Measurements from ENCODE around the gene TLE6.

GRCh38 chr19:3041327-3041726, 64.0 kb downstream of the TLE6 start:
- TF ChIP-seq POLR2AphosphoS5 (IDR thresholded peaks at IDR 0.05; ENCODE audit: insufficient read depth, low read depth, low read length) (no peak), CTCF (IDR thresholded peaks at IDR 0.05; ENCODE audit: extremely low read depth in 1 of 2, insufficient read depth in 1 of 2, low read depth in 1 of 2, low read length in 2 of 2) (no peak), POLR2A (IDR thresholded peaks at IDR 0.05; ENCODE audit: low read depth, low read length) (no peak), EZH2 (IDR thresholded peaks at IDR 0.05; ENCODE audit: borderline replicate concordance, low read depth, low read length, severe bottlenecking) (no peak), FOS (IDR thresholded peaks at IDR 0.05; ENCODE audit: borderline replicate concordance, insufficient read depth, low read length) (no peak)

All from endothelial cell of umbilical vein (primary cell).